Central memory CD8-positive, alpha-beta T cell (primary cell): ENCODE data around the gene COL17A1.

ENCODE experiments used
- ATAC-seq: fragments of 150-1000 bp; cut with Tn5 transposase; replicated peaks from 2 replicates; pipeline ENCODE4 v1.10.0; 2022; ENCODE audit warnings: mild to moderate bottlenecking, moderate FRiP score, moderate number of reproducible peaks; ENCODE audit not compliant: poor library complexity, severe bottlenecking; ENCODE audit errors: extremely low read depth
- DNase-seq, 2 donors: peaks; one replicate each; pipeline ENCODE4 v3.0.0; 2021; ENCODE audit warnings: low spot score in 2 of 2
- H3K27ac Mint-ChIP-seq: one replicate; pipeline ENCODE4 v1.8.0; 2022; ENCODE audit warnings: low read depth, mild to moderate bottlenecking, moderate library complexity, mixed read lengths
- H3K27me3 Mint-ChIP-seq: one replicate; pipeline ENCODE4 v1.8.0; 2022; ENCODE audit warnings: mixed read lengths
- H3K36me3 Mint-ChIP-seq: one replicate; pipeline ENCODE4 v1.8.0; 2022; ENCODE audit warnings: mild to moderate bottlenecking, moderate library complexity, mixed read lengths; ENCODE audit not compliant: insufficient read depth
- H3K4me1 Mint-ChIP-seq: one replicate; pipeline ENCODE4 v1.8.0; 2022; ENCODE audit warnings: mixed read lengths
- H3K4me3 Mint-ChIP-seq: one replicate; pipeline ENCODE4 v1.8.0; 2022; ENCODE audit warnings: mild to moderate bottlenecking, moderate library complexity, mixed read lengths
- H3K9me3 Mint-ChIP-seq: one replicate; pipeline ENCODE4 v1.8.0; 2022; ENCODE audit warnings: mixed read lengths

The COL17A1 gene

GRCh38 chr10:104088239-104088638 lies 2.6 kb upstream of the COL17A1 start:
- Mint-ChIP-seq H3K4me3 (no peak overlapping the region), H3K9me3 (no peaks in the 10 kb centered on the region), H3K27ac (no peak overlapping the region), H3K36me3 (no peaks in the 10 kb centered on the region), H3K27me3 (no peaks in the 10 kb centered on the region), H3K4me1 (no peaks in the 10 kb centered on the region)
- no peak for ATAC-seq
- DNase-seq: no peak

- Mint-ChIP-seq H3K27me3 (no peaks in the 10 kb centered on the region), H3K36me3 (no peaks in the 10 kb centered on the region), H3K4me1 (no peaks in the 10 kb centered on the region), H3K9me3 (no peaks in the 10 kb centered on the region), H3K4me3 (no peak overlapping the region), H3K27ac (no peak overlapping the region)
- DNase-seq (no peak), ATAC-seq (no peak)
Observed at GRCh38 chr10:104084482-104085142, 1.1 kb downstream of the COL17A1 start.

GRCh38 chr10:104081998-104082397 lies 3.7 kb downstream of the COL17A1 start:
- Mint-ChIP-seq H3K27ac (no peak overlapping the region), H3K9me3 (no peaks in the 10 kb centered on the region), H3K4me3 (no peak overlapping the region), H3K27me3 (no peaks in the 10 kb centered on the region), H3K4me1 (no peaks in the 10 kb centered on the region), H3K36me3 (no peaks in the 10 kb centered on the region)
- DNase-seq (no peak), ATAC-seq (no peak)

- H3K27ac Mint-ChIP-seq: no peak overlapping the region
- ATAC-seq: no peak
Observed at GRCh38 chr10:104080762-104081161, 4.9 kb downstream of the COL17A1 start.

GRCh38 chr10:104077663-104078151 lies 8.0 kb downstream of the COL17A1 start:
- H3K9me3 Mint-ChIP-seq: no peaks in the 10 kb centered on the region
- no peaks in the 10 kb centered on the region for H3K4me1 Mint-ChIP-seq
- ATAC-seq: no peak
- H3K27me3 Mint-ChIP-seq: no peaks in the 10 kb centered on the region
- H3K27ac Mint-ChIP-seq: no peak overlapping the region
- H3K36me3 Mint-ChIP-seq: no peaks in the 10 kb centered on the region
- no peak overlapping the region for H3K4me3 Mint-ChIP-seq
- no peak for DNase-seq

More at GRCh38 chr10:104080762-104081161, 4.9 kb downstream of the COL17A1 start:
- no peak for DNase-seq
- no peaks in the 10 kb centered on the region for H3K27me3 Mint-ChIP-seq
- H3K9me3 Mint-ChIP-seq: no peaks in the 10 kb centered on the region
- no peak overlapping the region for H3K4me3 Mint-ChIP-seq
- no peaks in the 10 kb centered on the region for H3K4me1 Mint-ChIP-seq
- H3K36me3 Mint-ChIP-seq: no peaks in the 10 kb centered on the region

GRCh38 chr10:104077247-104077646 lies 8.4 kb downstream of the COL17A1 start:
- ATAC-seq (no peak), DNase-seq (no peak)
- no peaks in the 10 kb centered on the region for H3K9me3 Mint-ChIP-seq
- no peaks in the 10 kb centered on the region for H3K4me1 Mint-ChIP-seq
- H3K27ac Mint-ChIP-seq: no peak overlapping the region
- no peak overlapping the region for H3K4me3 Mint-ChIP-seq
- H3K27me3 Mint-ChIP-seq: no peaks in the 10 kb centered on the region
- no peaks in the 10 kb centered on the region for H3K36me3 Mint-ChIP-seq

GRCh38 chr10:104076743-104077160 lies 8.9 kb downstream of the COL17A1 start:
- H3K9me3 Mint-ChIP-seq: no peaks in the 10 kb centered on the region
- no peak overlapping the region for H3K4me3 Mint-ChIP-seq
- H3K27ac Mint-ChIP-seq: no peak overlapping the region
- no peaks in the 10 kb centered on the region for H3K36me3 Mint-ChIP-seq
- H3K4me1 Mint-ChIP-seq: no peaks in the 10 kb centered on the region
- ATAC-seq (no peak), DNase-seq (no peak)
- H3K27me3 Mint-ChIP-seq: no peaks in the 10 kb centered on the region

- H3K36me3 Mint-ChIP-seq: no peaks in the 10 kb centered on the region
- ATAC-seq (no peak), DNase-seq (no peak)
- H3K9me3 Mint-ChIP-seq: no peaks in the 10 kb centered on the region
- H3K4me3 Mint-ChIP-seq: no peak overlapping the region
- no peak overlapping the region for H3K27ac Mint-ChIP-seq
- no peaks in the 10 kb centered on the region for H3K4me1 Mint-ChIP-seq
- no peaks in the 10 kb centered on the region for H3K27me3 Mint-ChIP-seq
Observed at GRCh38 chr10:104074505-104074904, 11.2 kb downstream of the COL17A1 start.

- no peak overlapping the region for H3K4me3 Mint-ChIP-seq
Observed at GRCh38 chr10:104072786-104073185, 12.9 kb downstream of the COL17A1 start.

GRCh38 chr10:104069613-104070012 lies 16.1 kb downstream of the COL17A1 start:
- Mint-ChIP-seq H3K9me3 (no peaks in the 10 kb centered on the region), H3K36me3 (no peaks in the 10 kb centered on the region), H3K27me3 (peaks cover 21% of the 10 kb centered on the region), H3K4me1 (no peaks in the 10 kb centered on the region), H3K4me3 (no peak overlapping the region), H3K27ac (no peak overlapping the region)
- ATAC-seq (no peak), DNase-seq (no peak)

More at GRCh38 chr10:104072786-104073185, 12.9 kb downstream of the COL17A1 start:
- Mint-ChIP-seq H3K27me3 (peaks cover under 1% of the 10 kb centered on the region), H3K4me1 (no peaks in the 10 kb centered on the region), H3K27ac (no peak overlapping the region), H3K36me3 (no peaks in the 10 kb centered on the region), H3K9me3 (no peaks in the 10 kb centered on the region)
- DNase-seq (no peak), ATAC-seq (no peak)

GRCh38 chr10:104067525-104067924 lies 18.2 kb downstream of the COL17A1 start:
- H3K4me1 Mint-ChIP-seq: no peaks in the 10 kb centered on the region
- H3K36me3 Mint-ChIP-seq: no peaks in the 10 kb centered on the region
- H3K4me3 Mint-ChIP-seq: no peak overlapping the region
- H3K27ac Mint-ChIP-seq: peak overlapping the region; percentile 6
- H3K9me3 Mint-ChIP-seq: no peaks in the 10 kb centered on the region
- peaks cover 24% of the 10 kb centered on the region for H3K27me3 Mint-ChIP-seq
- ATAC-seq (no peak), DNase-seq (no peak)

GRCh38 chr10:104066945-104067344 lies 18.7 kb downstream of the COL17A1 start:
- H3K36me3 Mint-ChIP-seq: no peaks in the 10 kb centered on the region
- no peaks in the 10 kb centered on the region for H3K9me3 Mint-ChIP-seq
- no peaks in the 10 kb centered on the region for H3K4me1 Mint-ChIP-seq
- H3K4me3 Mint-ChIP-seq: no peak overlapping the region
- DNase-seq: no peak
- H3K27ac Mint-ChIP-seq: no peak overlapping the region
- H3K27me3 Mint-ChIP-seq: peaks cover 24% of the 10 kb centered on the region
- no peak for ATAC-seq

GRCh38 chr10:104065748-104066147 lies 19.9 kb downstream of the COL17A1 start:
- ATAC-seq (no peak), DNase-seq (no peak)
- H3K36me3 Mint-ChIP-seq: no peaks in the 10 kb centered on the region
- no peak overlapping the region for H3K27ac Mint-ChIP-seq
- H3K4me3 Mint-ChIP-seq: no peak overlapping the region
- no peaks in the 10 kb centered on the region for H3K9me3 Mint-ChIP-seq
- H3K27me3 Mint-ChIP-seq: peaks cover 24% of the 10 kb centered on the region
- no peaks in the 10 kb centered on the region for H3K4me1 Mint-ChIP-seq
